ENCODE data around the gene LRRC45. TPM values are rescaled to one million over a fixed set of nuclear protein-coding genes. Genes with fewer than 3 reads are reported as not detected.

LRRC45 gene
- total RNA-seq (ENCODE audit: low replicate concordance) = 27.6 and 29.4 TPM in 2 replicates
- long read RNA-seq = 0 reads

DNA sequence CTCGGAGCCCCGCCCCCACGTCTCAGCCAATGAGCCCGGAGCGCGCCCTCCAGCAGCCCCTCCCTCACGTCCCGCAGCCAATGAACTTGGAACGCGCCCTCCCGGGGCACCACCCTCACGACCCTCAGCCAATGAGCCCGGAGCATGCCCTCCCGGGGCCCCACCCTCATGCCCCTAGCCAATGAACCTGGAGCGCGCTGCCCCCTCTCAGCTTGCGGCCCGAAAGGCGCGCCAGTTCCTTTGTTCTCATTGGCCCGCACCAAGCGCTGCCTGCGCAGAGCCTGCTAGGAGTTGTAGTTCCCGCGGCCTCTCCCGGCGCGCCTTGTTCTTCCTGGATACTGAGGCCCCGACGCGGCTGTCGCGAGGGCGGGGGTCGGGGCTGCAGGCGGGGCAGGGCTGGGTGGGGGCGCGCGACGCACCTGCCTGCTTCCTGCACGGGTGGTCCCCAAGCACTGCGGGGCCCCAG is at the start of gene LRRC45:
TSS of gene LRRC45 (plus strand) at position 325 of the 466 bp plus-strand sequence. CDS start 339 bp downstream, outside the sequence.
- Mint-ChIP-seq H3K27ac (peak within 1 kb of the TSS; percentile 77), H3K27me3 (no peaks in the 10 kb centered on the region), H3K4me1 (ENCODE audit: unreplicated experiment) (peaks cover 12% of the 10 kb centered on the region), H3K9me3 (no peaks in the 10 kb centered on the region), H3K4me3 (peak within 1 kb of the TSS; percentile 87), H3K36me3 (no peaks in the 10 kb centered on the region)
- TF ChIP-seq, protein P1, sequence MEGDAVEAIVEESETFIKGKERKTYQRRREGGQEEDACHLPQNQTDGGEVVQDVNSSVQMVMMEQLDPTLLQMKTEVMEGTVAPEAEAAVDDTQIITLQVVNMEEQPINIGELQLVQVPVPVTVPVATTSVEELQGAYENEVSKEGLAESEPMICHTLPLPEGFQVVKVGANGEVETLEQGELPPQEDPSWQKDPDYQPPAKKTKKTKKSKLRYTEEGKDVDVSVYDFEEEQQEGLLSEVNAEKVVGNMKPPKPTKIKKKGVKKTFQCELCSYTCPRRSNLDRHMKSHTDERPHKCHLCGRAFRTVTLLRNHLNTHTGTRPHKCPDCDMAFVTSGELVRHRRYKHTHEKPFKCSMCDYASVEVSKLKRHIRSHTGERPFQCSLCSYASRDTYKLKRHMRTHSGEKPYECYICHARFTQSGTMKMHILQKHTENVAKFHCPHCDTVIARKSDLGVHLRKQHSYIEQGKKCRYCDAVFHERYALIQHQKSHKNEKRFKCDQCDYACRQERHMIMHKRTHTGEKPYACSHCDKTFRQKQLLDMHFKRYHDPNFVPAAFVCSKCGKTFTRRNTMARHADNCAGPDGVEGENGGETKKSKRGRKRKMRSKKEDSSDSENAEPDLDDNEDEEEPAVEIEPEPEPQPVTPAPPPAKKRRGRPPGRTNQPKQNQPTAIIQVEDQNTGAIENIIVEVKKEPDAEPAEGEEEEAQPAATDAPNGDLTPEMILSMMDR (conservative IDR thresholded peaks at IDR 0.05) = no peak
- DNase-seq (ENCODE audit: extremely low spot score, unreplicated experiment) = peak; percentile 100

DNA sequence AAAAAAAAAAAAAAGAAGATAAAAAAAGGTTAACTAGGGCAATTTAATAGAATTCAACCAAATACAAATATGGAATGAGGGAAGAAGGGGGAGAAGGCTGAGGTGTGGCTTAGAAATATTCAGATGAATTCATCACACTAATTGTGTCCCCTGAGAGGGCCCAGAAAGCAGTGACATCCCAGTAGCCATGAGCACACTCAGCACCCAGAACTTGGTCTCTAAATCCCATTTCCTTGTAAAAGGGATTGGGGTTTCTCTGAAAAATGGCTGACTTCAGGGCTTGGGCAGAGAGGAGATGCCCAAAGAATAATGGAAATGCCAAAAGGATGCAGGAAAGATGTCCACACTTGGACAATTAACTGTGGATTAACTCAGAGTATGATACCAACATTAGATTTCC is 49.7 kb upstream of the LRRC45 start:
- no peaks in the 10 kb centered on the region for H3K36me3 Mint-ChIP-seq
- no peaks in the 10 kb centered on the region for H3K27me3 Mint-ChIP-seq
- peaks cover 2% of the 10 kb centered on the region for H3K4me1 Mint-ChIP-seq (ENCODE audit: unreplicated experiment)
- H3K27ac Mint-ChIP-seq = no peak overlapping the region
- no peaks in the 10 kb centered on the region for H3K9me3 Mint-ChIP-seq
- no peak overlapping the region for H3K4me3 Mint-ChIP-seq
- TF ChIP-seq, protein P1 (conservative IDR thresholded peaks at IDR 0.05) = no peak
- DNase-seq (ENCODE audit: extremely low spot score, unreplicated experiment) = no peak

- H3K4me1 Mint-ChIP-seq (ENCODE audit: unreplicated experiment) = no peaks in the 10 kb centered on the region
- peaks cover 3% of the 10 kb centered on the region for H3K36me3 Mint-ChIP-seq
- no peak for DNase-seq (ENCODE audit: extremely low spot score, unreplicated experiment)
- H3K27ac Mint-ChIP-seq = peak overlapping the region; percentile 94
- H3K27me3 Mint-ChIP-seq = no peaks in the 10 kb centered on the region
- TF ChIP-seq, protein P1 (conservative IDR thresholded peaks at IDR 0.05) = no peak
- H3K9me3 Mint-ChIP-seq = no peaks in the 10 kb centered on the region
- peak overlapping the region; percentile 95 for H3K4me3 Mint-ChIP-seq
These were observed 46.5 kb upstream of the LRRC45 start for GRCh38 chr17:81976332-81977210.

- Mint-ChIP-seq H3K27ac (peak within 1 kb of the TSS; percentile 94), H3K4me3 (peak within 1 kb of the TSS; percentile 95), H3K4me1 (ENCODE audit: unreplicated experiment) (no peaks in the 10 kb centered on the region), H3K36me3 (peaks cover 3% of the 10 kb centered on the region), H3K9me3 (no peaks in the 10 kb centered on the region), H3K27me3 (no peaks in the 10 kb centered on the region)
- peak; percentile 95 for DNase-seq (ENCODE audit: extremely low spot score, unreplicated experiment)
- TF ChIP-seq, protein P1 (conservative IDR thresholded peaks at IDR 0.05) = no peak
These were observed 45.8 kb upstream of the LRRC45 start, which contains the start of gene ASPSCR1 for GRCh38 chr17:81977211-81977808. Gene ASPSCR1, plus strand, starts transcription at chr17:81977629. Its CDS starts 18 bp downstream, at chr17:81977647.

GRCh38 chr17:81978524-81979298 is 44.4 kb upstream of the LRRC45 start:
- Mint-ChIP-seq H3K4me1 (ENCODE audit: unreplicated experiment) (no peaks in the 10 kb centered on the region), H3K9me3 (no peaks in the 10 kb centered on the region), H3K27ac (peak overlapping the region; percentile 44), H3K4me3 (peak overlapping the region; percentile 82), H3K36me3 (peaks cover 3% of the 10 kb centered on the region), H3K27me3 (no peaks in the 10 kb centered on the region)
- no peak for DNase-seq (ENCODE audit: extremely low spot score, unreplicated experiment)
- TF ChIP-seq, protein P1 (conservative IDR thresholded peaks at IDR 0.05) = no peak
